ENCODE measurements around the gene ESYT1.
"Not testable (repeated sequence)": the region's sequence is repeated elsewhere in the genome, so short reads cannot be mapped to it uniquely, and the experiment has no call there.

Gene ESYT1

DNA sequence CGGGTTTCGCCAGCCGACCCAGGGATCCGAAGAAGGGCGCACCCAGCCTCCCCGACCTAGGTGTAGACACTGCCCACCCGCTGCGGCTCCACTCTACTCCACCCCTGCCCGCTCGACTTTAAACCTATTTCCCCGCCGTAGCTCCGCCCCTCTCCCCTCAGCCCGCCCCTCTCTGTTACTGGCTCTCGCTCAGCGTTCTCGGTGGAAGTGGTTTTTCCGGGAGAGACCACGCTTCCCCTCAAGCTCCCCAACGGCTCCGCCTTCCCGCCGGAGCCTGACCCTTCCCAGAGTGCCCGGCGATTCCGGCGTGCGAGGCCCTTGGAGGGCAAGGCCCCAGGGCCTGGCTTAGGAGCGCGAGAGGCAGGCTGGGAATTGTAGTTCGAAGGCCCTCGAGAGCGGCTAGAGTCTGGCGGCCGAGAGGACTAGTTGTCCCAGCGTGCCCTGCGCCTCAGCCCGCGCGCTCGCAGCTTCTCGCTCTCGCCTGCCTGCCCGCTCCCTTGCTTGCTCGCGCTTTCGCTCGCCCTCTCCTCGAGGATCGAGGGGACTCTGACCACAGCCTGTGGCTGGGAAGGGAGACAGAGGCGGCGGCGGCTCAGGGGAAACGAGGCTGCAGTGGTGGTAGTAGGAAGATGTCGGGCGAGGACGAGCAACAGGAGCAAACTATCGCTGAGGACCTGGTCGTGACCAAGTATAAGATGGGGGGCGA, 23.8 kb upstream of the ESYT1 start, which contains the start of gene PA2G4:
PA2G4 (plus strand) TSS at position 451 of the 706 bp plus-strand sequence; CDS start at position 630, 179 bp downstream.
- peak; percentile 86 for DNase-seq (ENCODE audit: low read depth)

- no peak for DNase-seq (ENCODE audit: low read depth)
These were observed 23.1 kb upstream of the ESYT1 start for GRCh38 chr12:56104815-56105608.

DNA sequence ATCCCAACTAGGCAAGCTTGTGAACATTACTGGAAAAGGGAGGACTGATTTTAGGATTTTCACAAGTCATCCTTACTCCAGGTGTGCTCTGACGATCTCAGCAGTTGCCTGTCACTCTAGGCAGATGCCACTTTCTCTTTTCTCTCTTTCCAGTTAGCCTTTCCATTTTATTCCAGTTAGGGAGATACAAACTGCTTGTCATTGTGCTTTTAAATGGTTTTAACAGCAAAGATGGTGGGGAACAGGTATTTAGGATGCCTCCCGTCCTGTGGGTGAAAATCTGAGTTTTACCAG, 22.5 kb upstream of the ESYT1 start:
- no peak for DNase-seq (ENCODE audit: low read depth)

DNA sequence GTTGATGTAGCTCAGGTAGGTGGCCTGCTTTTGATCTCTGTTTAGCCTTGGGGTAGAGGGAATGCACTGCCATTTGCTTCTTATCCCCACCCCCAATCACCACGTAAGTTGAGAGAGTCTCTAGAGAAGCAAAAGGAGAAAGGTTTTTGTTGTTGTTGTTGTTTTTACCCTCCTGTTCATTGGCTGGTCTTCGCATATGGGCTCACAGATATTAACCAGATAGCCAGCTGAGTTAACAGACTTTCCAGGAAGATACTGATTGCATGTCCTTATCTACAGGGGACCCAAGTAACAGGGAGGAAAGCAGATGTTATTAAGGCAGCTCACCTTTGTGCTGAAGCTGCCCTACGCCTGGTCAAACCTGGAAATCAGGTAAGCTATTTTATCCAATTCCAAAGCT, 20.8 kb upstream of the ESYT1 start:
- DNase-seq (ENCODE audit: low read depth): no peak

- DNase-seq (ENCODE audit: low read depth): no peak
These were observed 17.5 kb upstream of the ESYT1 start for GRCh38 chr12:56110571-56110970.

GRCh38 chr12:56114084-56114483, 14.0 kb upstream of the ESYT1 start:
- DNase-seq (ENCODE audit: low read depth): no peak

- no peak for DNase-seq (ENCODE audit: low read depth)
These were observed 12.7 kb upstream of the ESYT1 start for GRCh38 chr12:56115329-56115728.

DNA sequence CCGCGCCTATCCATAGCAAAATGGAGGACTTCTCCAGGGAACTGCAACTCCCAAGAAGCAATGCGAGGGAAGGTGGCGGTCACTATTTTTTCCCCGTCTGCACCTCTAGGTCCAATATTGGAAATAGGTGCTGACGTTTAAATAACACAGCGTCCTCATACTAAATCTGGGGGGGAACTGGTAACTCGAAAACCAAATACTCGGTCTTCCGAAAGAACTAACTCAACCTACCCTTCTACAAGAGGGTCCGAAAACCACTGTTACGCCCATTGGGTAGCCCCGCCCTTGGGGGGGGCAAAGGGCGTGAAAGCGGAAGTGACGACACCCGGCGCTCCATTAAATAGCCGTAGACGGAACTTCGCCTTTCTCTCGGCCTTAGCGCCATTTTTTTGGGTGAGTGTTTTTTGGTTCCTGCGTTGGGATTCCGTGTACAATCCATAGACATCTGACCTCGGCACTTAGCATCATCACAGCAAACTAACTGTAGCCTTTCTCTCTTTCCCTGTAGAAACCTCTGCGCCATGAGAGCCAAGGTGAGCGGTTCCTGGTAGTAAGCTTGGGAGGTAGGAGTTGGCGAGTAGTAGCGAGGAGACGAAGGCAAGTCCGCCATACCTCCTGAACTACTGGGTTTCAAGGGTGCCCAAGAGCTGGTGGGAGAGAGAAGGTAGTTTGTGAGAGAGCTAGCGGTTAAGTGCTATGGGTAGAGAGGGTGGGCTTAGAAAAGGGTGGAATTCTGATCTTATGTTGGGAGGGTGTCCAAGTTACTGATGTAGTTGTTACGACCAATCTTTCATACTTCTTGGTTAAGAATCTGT, 11.6 kb upstream of the ESYT1 start, which contains the start of gene RPL41:
RPL41 (plus strand) TSS at position 367 of the 815 bp plus-strand sequence.
- peak; percentile 91 for DNase-seq (ENCODE audit: low read depth)

DNA sequence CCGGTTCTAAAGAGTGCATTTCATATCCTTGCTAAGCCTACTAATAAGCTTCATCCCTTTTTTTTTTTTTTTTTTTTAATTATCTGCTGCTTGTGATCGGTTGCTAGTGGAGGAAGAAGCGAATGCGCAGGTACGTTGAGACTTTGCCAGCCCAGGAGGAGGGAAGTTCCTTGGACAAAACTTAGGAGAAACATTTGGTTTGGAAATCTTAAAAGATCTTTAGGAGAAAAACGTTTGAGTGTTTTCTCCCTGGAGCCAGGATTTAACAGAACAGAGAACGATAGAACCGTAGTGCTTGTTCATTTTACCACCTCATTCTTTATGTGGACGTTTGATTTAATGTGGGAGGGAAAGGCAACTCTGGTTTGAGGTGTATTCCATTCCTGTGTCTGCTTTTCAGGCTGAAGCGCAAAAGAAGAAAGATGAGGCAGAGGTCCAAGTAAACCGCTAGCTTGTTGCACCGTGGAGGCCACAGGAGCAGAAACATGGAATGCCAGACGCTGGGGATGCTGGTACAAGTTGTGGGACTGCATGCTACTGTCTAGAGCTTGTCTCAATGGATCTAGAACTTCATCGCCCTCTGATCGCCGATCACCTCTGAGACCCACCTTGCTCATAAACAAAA, 10.9 kb upstream of the ESYT1 start:
- DNase-seq (ENCODE audit: low read depth): not testable (repeated sequence)

- peak; percentile 96 for DNase-seq (ENCODE audit: low read depth)
These were observed 10.0 kb upstream of the ESYT1 start, which contains the start of gene ZC3H10 for GRCh38 chr12:56117778-56118687. Gene ZC3H10 (plus strand): TSS chr12:56118266. CDS start chr12:56120563, 2,297 bp downstream.

DNA sequence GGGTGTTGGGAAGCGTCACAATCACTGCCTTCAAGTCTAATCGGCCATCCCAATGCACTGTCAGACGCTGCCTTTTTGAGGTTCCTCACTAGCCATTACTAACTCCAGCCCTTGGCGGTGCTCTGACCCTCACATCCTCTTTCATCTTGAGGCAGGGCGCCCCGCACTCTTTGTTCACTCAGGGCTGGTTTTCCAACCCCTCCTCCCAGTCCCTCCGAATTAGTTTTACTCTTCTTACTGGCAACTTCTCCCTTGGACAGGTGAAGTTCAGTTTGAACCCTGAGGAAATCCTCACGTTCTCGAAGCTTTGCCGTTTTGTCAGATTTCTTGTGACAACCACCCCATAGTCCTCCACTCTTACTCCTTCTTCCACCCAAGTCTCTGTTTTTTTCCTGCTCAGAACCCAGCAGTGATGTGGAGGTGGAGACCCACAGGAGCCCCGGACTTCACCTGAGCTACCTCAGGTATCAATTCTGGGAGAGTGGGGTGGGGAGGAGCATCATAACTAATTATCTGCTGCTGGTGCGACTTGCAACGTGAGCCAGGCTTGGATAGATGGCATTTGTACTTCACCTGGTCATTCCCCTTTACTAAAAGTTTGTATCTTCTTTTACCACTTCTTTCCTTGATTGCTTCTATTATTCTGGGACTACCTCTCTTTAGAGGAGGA, 9.2 kb upstream of the ESYT1 start:
- no peak for DNase-seq (ENCODE audit: low read depth)

DNA sequence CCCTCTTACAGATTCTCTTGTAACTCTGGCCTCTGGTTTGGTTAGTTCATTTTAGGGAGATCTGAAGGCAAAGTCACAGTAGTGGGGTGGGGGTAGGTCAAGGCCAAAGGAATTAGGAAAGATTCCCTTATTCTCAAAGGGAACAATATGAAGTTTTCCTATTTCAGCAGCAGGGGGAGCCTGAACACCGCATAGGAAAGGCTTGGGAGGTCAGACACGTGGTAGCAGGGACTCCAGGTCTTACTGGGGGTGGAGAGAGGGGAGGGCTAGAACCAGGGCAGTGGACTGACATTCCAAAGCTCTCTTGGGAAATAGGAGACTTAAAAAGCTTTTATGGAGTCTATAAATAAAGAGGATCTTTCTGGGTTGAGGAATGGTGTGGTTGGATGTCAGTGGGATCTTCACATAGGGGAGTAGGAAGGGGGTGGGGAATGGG, 8.7 kb upstream of the ESYT1 start:
- peak; percentile 40 for DNase-seq (ENCODE audit: low read depth)

- no peak for DNase-seq (ENCODE audit: low read depth)
These were observed 7.8 kb upstream of the ESYT1 start for GRCh38 chr12:56120158-56120846.

- DNase-seq (ENCODE audit: low read depth): no peak
These were observed 6.7 kb upstream of the ESYT1 start for GRCh38 chr12:56121204-56121870.

GRCh38 chr12:56122637-56123036, 5.4 kb upstream of the ESYT1 start:
- no peak for DNase-seq (ENCODE audit: low read depth)

- DNase-seq (ENCODE audit: low read depth): no peak
These were observed 3.9 kb upstream of the ESYT1 start for GRCh38 chr12:56124133-56124532.

- DNase-seq (ENCODE audit: low read depth): no peak
These were observed 1.3 kb upstream of the ESYT1 start for GRCh38 chr12:56126732-56127239.

- no peak for DNase-seq (ENCODE audit: low read depth)
These were observed 581 bp upstream of the ESYT1 start for GRCh38 chr12:56127485-56127887.

GRCh38 chr12:56128670-56129205, 671 bp downstream of the ESYT1 start:
- no peak for DNase-seq (ENCODE audit: low read depth)
